HK-2 (cell line): ENCODE measurements around the gene CYTL1.
A peak's percentile ranks its signal among the peaks of the same experiment; 100 is the strongest.
"Not testable (repeated sequence)": the region's sequence is repeated elsewhere in the genome, so short reads cannot be mapped to it uniquely, and the experiment has no call there.

ENCODE experiments used
- DNase-seq: peaks from one replicate; pipeline ENCODE4 v3.0.0-alpha.2; 2018; ENCODE audit not compliant: unreplicated experiment

The CYTL1 gene, protein sequence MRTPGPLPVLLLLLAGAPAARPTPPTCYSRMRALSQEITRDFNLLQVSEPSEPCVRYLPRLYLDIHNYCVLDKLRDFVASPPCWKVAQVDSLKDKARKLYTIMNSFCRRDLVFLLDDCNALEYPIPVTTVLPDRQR

DNA sequence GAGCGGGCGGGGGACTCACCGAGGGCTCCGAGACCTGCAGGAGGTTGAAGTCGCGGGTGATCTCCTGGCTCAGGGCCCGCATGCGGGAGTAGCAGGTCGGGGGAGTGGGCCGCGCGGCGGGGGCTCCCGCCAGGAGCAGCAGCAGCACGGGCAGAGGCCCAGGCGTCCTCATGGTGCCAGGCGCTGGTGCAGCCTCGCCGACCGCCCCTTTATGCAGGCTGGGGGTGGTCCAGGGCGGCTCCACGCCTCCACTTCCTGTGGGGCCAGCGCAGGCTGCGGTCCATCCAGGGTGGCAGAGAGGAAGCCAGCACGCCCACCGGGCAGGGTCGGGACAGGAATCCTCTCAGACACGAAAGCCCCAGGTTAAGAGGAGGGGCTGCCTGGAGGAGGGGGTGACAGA lies at the start of gene CYTL1:
Gene CYTL1 (minus strand): TSS at position 185 of the 400 bp plus-strand sequence. CDS start 13 bp downstream, at position 172.
- DNase-seq, result no peak

DNA sequence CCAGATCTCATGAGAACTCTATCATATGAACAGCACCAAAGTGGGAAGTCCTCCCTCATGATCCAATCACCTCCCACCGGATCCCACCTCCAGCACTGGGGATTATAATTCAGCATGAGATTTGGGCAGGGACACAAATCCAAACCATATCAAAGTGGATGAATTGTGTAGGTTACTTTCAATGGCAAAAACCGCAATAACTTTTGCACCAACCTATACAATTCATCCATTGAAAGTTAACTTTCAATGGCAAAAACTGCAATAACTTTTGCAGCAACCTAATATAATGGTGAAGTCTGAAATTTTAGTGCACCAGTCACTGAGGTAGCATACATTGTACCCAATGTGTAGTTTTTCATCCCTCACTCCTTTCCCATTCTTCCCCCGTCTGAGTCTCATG lies 48.6 kb upstream of the CYTL1 start:
- no peak for DNase-seq

DNA sequence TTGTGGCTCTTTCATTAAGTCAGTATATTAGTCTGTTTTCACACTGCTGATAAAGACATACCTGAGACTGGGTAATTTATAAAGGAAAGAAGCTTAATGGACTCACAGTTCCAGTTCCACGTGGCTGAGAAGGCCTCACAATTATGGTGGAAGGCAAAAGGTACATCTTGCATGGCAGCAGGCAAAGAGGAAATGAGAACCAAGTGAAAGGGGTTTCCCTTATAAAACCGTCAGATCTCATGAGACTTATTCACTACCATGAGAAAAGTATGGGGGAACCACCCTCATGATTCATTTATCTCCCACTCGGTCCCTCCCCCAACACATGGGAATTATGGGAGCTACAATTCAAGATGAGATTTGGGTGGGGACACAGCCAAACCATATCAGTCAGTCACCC lies 47.7 kb upstream of the CYTL1 start:
- DNase-seq, result not testable (repeated sequence)

DNA sequence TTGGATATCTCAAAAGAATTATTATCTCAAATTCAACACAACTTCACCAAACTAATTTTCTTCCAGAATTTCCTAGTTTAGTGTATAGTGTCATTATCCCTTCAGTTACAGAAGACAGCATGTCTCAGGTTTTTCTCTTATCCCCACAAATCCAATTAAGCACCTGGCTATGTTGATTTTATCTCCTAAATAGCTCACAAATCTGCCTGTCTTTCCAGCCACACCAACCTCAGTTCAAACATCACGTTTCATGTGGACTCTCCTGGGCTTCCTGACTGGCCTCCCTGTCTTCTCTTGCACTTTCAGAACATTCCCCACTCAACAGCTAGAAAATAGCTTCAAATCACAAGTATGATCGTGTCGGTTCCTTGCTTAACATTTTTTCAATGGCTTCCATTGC lies 46.8 kb upstream of the CYTL1 start:
- no peak for DNase-seq

DNA sequence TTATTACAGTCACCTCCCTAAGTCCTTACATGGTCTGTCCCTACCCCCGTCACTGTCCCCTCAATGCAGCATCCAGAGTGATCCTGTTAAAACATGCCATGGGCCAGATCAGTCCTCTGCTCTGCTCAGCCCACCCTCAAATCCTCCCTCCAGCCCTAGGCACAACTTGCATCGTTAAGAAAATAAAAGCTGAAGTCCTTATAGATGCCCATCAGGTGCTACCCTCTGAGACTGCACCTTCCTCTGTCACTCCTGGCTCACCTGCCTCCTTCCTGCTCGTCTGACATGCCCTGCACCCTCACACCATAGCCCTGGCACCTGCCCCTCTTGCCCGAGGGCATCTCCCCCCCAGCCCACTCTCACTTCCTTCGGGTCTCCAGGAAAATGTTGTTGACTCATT lies 36.2 kb upstream of the CYTL1 start:
- DNase-seq, result no peak

DNA sequence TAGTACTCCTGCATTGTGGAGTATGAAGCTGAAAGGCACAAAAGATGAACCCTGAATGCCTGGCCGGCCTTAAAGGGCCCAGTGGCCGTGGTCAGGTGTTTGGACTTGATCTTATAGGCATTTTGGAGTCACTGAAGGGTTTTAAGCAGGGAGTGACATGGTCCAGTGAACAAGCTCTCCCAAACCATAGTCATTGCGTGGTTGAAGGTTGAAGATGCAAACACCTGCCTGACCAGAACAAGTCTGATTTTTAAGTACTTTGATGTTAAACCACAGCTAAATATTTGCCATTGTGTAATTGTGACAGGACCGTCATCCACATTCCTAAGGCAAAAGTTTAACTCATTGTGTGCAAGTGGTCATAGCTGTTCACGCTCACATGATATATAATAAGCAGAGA lies 35.3 kb upstream of the CYTL1 start:
- DNase-seq, result peak; percentile 51

DNA sequence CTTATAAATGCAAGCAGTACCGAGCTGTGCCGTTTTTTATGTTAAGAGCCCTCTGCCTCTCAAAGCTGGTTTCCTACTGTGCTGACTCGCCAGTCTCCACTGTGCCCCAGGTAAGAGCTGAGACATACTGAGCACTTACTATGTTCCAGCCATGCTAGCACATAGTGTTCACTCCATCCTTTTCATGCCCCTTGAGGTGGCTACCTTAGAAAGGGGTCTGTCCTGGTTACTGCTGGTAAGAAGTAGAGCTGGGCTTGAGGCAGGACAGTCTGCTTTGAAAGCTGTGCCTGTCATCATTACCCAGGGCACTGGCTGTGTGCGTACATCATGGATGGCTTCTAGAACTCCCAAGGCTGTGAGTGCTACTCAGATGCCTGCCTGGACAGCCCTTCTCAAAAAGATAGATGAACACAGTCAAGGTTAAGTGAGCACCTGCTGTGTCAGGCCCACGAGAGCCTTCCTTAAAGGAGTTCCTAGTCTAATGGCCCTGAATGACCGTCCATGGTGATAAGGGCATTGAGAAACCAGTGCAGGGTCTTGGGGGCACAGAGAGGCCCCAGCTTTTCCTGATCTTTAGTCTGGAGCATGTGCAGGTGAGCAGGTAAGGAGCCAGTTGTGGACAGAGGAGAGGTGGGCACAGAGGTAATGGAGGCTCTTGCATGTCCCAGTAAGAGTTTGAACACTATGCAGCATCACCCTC lies 33.6 kb upstream of the CYTL1 start:
- DNase-seq, result peak; percentile 23

DNA sequence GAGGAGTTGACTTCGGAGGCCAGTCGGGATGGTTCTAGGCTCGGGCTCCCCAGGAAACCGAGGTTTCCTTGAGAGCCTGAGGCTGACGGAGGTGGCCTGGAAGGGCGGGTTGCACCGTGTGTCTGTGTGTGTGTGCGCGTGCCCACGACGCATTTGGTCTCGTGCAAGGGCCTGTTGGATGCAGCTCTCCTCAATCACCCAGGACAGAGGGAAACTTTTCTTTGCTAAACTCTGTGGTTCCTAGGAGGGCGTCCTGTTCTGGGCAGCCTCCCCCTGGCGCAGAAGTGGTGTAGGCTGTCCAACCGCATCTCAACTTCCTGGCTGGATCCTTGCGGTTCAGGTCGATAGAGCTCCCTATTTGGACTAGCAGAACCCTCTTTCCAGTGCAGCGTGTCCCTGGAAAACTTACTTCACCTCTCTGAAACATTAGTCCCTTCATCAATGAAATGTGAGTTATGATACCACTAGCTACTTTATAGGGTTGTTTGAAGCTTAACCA lies 33.0 kb upstream of the CYTL1 start:
- DNase-seq, result no peak

DNA sequence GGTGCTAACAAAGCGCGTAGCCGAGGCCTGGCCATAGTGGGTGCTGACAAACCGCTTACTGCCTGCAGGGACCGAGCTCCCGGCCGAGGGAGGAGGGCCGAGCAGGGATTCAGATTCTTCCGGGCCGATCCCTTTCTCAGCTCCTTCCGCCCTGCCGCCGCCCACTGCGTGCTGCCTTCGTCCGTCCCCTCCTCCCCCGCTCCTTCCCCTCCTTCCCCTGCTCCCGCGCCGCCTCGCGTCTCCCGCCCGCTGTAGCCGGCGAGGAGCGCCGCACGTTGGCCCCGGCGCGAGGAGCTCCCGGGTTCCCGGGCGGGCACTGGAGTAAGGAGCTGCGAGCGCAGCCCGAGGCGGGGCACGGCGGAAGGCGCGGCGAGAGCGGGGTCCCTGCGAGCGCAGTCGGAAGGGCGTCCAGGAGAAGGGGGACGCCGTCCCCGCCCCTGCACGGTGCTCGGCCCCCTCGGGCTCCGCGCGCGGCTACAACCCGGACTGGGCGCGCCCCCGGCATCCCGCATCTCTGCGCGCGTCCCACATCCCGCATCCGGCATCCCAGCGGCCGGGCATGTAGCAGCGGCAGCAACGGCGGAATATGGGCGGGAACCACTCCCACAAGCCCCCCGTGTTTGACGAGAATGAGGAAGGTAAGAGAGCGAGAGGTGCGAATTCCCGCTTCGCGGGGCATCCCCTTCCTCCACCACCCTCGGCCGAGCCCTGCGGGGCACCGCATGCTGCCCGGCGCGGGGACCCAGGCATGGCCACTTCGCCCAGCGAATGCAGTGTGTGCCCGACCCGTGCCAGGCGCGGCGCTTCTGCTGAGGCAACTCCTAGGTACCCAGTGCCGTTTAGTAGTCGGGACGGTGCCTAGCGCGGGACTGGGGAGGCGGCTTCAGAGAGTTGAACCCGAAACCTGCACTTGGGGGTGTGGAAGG lies 32.3 kb upstream of the CYTL1 start, which contains the start of gene STK32B:
Gene STK32B (plus strand): TSS at position 203 of the 926 bp plus-strand sequence.
- DNase-seq, result peak; percentile 90

DNA sequence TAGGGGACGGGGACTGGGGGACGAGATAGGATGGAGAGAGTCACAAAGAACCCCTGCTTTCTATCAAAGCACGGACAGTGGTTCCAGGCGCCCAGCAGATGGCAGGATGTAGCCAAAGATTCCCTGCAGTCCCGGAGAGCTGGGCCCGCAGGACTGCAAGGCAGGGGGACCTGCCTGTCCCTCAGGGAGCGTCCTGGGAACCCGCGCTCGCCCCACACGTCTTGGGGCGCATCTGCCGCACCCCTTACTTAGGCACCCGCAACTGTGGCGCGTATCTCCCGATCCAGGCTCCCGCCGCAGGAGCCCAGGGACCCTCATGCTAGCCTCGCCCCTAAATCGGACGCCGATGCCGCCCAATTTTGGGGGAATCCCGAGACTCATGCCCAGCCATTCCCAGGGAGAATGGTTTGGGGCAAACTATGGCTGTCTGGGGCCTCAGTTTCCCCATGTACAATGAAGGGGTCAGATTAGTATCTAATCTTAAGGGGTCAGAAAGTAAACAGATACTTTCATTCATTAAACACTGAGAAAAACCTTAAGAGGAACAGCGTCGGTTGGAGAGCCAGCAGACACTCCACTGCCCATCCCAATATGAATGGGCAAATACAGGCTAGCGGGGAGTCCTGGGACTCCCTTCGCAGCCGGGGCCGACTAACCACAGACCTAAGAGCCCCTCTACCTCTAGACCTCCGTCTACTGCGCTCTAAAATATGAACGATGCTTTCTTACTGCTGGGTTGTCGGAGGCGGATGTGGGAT lies 31.4 kb upstream of the CYTL1 start:
- DNase-seq, result peak; percentile 79

DNA sequence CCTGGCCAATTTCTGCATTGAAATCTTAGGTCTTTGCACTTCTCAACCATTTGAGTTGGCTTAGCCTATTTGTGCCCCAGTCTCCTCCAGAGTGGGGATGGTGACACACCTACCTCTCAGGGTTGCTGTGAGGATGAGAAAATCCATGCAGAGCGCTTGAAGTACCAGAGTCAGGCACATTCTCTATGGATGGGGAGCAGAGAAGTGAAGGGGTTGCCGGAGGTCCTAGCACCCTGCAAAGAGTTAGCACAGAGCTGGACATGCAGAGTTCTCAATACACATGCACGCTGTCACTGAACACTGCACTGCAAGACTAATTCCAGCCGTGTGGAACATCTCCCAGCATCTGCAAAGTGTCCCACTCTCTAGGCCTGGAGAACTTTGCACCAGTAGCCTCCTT lies 29.5 kb upstream of the CYTL1 start:
- DNase-seq, result no peak

DNA sequence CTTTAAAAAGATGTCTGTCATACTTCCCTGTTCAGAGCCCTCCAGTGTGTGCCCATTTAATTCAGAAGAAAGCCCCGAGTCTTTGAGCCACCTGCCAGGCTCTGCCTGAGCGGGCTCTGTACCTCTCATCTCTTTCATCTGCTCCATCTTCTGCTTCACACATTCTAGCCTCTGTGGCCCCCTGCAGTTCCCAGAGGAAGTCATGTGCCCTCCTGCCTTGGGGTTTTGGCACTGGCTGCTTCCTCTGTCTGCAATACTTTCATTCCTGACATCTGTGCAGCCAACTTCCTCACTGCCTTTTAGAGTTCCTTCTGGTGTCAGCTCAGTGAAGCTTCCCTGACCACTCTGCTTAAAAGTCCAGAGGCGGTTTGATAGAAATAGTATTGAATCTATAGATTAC lies 25.8 kb upstream of the CYTL1 start:
- DNase-seq, result no peak

DNA sequence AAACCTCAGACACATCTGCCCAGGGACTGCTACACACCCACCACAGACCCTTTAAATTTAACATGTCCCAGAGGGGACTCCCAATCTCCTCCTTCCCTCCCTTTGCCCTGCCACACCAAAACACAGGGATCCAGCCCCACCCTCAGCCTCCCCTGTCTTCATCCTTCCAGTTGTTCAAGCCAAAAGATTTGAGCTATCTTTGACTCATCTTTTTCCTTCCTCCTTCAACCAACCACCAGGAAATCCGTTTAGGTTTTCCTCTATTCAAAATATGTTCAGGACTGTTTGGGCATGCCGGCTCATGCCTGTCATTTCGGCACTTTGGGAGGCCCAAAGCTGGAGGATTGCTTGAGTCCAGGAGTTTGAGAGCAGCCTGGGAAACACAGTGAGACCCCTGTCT lies 25.1 kb upstream of the CYTL1 start:
- DNase-seq, result no peak

DNA sequence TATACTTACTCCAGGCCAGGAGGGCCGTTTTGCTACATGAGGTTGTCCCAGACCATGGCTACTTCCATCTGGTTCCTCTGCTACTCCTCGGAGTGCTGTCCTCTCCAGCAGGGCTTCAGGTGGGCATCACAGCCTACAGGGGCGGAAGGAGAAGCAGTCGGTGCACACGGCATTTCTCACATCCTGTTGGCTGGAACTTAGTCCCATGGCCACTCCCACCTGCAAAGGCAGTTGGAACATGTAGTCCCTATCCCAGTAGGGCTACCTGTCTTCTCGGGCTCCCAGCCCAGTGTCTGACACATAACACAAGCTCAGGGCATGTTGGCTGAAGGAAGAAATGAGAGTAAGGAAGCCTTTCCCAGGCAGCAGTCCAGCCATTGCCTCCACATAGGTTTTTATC lies 24.3 kb upstream of the CYTL1 start:
- DNase-seq, result no peak

DNA sequence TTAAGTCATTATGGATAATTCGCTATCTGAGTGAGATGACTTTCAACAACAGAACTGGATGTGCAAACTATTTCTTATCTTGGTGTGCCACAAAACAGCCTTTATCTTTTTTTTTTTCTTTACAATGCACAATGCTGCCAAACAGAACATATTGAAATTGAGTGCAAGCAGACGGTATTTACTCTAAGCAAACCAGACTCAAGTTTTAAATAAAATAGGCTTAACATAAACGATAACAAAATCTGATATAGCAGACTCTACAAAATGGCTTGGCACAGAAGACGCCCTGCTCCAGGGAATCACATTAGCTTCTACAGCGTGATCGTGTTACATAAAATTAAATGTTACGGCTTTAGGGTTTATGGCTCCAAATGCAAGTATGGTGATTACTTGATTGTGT lies 22.4 kb upstream of the CYTL1 start:
- DNase-seq, result no peak

DNA sequence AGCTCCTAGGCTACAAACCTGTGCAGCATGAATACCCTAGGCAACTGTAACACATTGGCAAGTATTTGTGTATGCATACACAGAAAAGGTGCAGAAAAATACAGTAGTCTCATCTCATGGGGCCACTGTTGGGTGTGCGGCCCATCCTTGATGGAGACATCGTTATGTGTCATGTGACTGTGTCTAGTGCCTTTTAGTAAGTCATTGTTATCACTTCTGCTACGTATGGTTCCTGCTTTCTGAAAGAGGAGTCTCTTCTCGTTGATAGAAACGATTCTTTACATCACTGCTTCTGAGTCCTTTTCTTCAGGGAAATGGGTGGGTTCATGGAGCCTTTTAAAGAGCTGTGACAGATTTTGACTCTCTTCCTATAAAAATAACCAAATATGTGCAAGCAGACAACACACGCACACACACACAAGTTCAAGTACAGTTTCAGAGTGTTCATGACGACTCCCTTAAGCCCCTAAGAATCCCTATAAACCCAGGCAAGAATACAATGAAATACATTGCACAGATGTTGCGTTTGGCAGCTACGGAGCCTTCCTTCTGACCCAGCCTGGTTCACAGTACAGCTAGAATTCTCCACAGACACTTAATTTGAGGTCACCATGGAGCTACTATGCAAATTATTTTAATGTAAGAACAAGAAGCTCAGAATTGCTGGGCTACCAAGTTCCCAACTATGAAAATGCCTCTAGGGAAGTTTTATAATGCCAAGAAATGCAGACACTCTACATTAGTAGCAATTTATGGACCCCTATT lies 21.8 kb upstream of the CYTL1 start:
- DNase-seq, result no peak

DNA sequence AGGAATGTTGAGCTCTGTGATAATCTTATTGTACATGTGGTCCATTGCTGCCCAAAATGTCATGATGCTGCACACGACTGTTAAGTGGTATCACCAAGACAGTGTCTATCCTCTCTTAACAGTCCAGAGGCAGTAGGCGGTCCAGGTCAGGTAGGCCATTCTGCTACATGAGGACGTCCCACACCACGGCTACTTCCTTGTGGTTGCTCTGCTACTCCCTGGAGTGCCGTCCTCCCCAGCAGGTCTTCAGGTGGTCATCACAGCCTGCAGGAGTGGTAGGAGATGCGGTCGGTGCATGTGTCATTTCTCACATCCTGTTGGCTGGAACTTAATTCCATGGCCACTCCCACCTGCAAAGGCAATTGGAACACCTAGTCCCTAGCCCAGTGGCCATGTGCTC lies 20.5 kb upstream of the CYTL1 start:
- no peak for DNase-seq

DNA sequence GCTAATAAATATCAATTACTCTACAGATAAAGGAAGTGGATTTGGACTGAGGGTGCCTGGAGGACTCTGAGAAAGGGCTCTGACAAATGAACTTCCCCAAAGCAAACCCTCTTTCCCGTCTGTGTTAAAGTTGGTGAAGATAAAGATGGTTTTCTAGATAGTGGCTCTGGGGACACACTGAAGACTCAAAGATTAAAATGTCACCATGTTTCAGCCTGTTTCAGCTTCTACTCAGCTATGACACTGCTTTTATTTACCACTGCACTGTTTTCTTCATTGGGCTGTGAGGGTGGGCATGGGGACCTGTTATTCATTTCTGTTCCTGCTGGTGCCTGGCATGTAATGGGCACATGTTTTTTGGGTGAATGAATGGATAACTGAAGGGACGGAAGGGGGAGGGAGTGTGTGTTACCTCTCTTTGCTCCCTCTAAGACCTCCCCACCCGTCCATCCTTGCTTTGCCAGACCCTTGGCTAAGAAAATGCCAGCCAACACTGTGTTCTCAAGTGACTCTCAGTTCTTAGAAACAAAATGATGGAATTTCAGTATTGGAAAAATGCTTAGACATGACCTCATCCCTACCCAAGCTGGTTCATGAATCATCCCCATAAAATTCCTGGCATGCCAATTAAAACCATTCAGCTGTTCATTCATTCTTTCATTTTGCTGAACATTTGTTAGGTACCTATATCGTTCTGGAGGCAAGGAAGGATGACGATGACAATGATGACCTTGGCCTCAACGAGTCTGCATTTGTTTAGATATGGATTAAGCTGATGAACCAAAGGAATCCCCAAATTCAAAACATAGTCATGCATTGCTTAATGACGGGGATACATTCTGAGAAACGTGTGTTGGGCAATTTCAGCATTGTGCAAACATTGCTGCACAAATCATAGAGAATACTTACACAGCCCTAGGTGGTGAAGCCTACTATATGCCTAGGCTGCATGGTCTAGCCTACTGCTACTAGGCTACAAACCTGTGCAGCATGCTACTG lies 18.6 kb upstream of the CYTL1 start:
- DNase-seq, result peak; percentile 60

DNA sequence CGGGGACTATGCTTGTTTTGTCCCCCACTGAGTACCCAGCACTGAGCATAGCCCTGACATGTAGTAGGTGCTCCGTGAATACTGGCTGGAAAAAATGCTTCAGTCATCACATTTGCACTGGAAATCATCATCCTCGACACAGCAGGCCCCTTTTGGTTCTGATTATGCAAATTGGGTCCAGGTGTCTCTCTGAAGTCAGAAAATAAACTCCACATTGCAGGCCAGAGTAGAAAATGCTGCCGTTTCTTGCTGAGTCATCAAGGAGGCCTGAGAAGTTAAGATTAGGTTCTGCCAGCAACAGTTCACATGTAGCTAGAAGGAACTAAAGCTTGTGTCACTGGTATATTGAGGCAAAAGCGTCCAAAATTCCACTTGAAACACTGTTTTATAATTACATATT lies 17.0 kb upstream of the CYTL1 start:
- no peak for DNase-seq

DNA sequence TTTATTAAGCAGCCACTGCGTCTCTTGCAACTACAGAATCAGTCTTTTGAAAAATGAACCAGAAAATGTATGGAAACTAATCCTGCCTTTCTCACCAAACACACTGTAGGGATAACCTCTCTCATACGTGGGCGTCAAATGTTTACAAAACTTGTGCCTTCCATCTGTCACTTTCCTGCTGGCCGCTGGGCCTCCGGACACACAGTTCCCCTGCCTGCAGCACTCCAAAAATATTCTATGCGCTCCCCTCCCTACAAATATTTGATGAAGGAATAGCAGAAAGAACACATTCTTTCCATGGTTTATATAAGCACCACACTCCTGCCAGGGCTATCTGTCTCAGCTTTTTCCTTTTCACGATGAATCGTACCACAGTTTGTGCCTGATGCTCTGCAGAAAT lies 14.9 kb upstream of the CYTL1 start:
- no peak for DNase-seq
